Peyer's patch (tissue), 4 donors: Measurements from ENCODE around the gene CADM1. TPM values are rescaled to one million over a fixed set of nuclear protein-coding genes. Genes with fewer than 3 reads are reported as not detected.

Source experiments
- DNase-seq, 3 donors: peaks; one replicate each; pipeline ENCODE4 v3.0.0-alpha.2; 2017 to 2019
- H3K27ac ChIP-seq, 4 donors: fragments of 200-600 bp; sonication (generic); one replicate each; pipeline ENCODE4 v1.5.1; 2016 to 2019
- H3K27me3 ChIP-seq, 2 donors: fragments of 200-600 bp; sonication (generic); one replicate each; pipeline ENCODE4 v1.5.1; 2019
- H3K36me3 ChIP-seq, 3 donors: fragments of 200-600 bp; sonication (generic); one replicate each; pipeline ENCODE4 v1.5.1; 2016 to 2019
- H3K4me1 ChIP-seq, 4 donors: fragments of 200-600 bp; sonication (generic); one replicate each; pipeline ENCODE4 v1.5.1; 2016 to 2019
- H3K4me3 ChIP-seq, 4 donors: fragments of 200-600 bp; sonication (generic); 1 replicate in 3 of 4; 2 replicates in 1 of 4; pipeline ENCODE4 v1.5.1; 2016 to 2019; ENCODE audit warnings: mild to moderate bottlenecking in 1 of 4
- H3K9me3 ChIP-seq, 4 donors: fragments of 200-600 bp; sonication (generic); one replicate each; pipeline ENCODE4 v1.5.1; 2016 to 2019; ENCODE audit warnings: mild to moderate bottlenecking in 1 of 4
- POLR2A ChIP-seq, 2 donors: fragments of 450-650 bp; IDR thresholded peaks; one replicate each; pipeline ENCODE4 v1.5.1; 2017; ENCODE audit warnings: antibody characterized with exemption in 2 of 2, mild to moderate bottlenecking in 2 of 2, moderate library complexity in 2 of 2
- total RNA-seq, 4 donors: library from RNA; depleted of rRNA; stranded (reverse); fragments of >200 nt; gene quantifications; one replicate each; pipeline ENCODE4 v1.1.0, GENCODE V29; 2016
- TF ChIP-seq, protein P1 (sequence below), 6 experiments: fragments of 450-650 bp in 4 of 6; fragments of 200-600 bp in 2 of 6; sonication (generic) in 1 of 6; IDR thresholded peaks; one replicate each; pipeline ENCODE4 v1.5.1; 2017 to 2019; ENCODE audit warnings: antibody characterized with exemption in 6 of 6, mild to moderate bottlenecking in 3 of 6, moderate library complexity in 1 of 6

CADM1 gene
- total RNA-seq, 4 donors from 2014 or later, result 0.38 to 8.3 (median 2.5) TPM

DNA sequence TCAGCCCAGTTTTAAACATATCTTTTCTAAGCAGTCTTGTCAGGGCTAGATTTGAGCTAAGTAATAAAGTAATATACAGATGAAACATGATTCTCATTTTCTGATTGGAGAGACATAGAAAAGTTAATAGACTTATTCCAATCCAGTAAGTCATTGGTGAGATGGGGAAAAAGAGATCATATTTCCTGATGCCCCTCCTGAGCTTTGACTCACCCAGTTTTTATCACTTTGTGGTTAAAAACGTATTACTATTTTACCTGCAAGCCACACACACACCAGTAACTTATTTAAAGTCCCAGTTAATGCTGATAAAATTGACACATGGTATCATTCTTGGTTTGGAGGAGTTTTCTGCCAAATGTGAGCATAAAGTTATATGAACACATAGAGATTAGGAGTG is 306.8 kb downstream of the CADM1 start:
- H3K27ac ChIP-seq, result no peak overlapping the region
- H3K9me3 ChIP-seq, result no peaks in the 10 kb centered on the region
- no peaks in the 10 kb centered on the region for H3K27me3 ChIP-seq
- H3K4me3 ChIP-seq, result no peak overlapping the region
- no peaks in the 10 kb centered on the region for H3K36me3 ChIP-seq
- TF ChIP-seq POLR2A (IDR thresholded peaks at IDR 0.05), result no peak
- TF ChIP-seq, protein P1, sequence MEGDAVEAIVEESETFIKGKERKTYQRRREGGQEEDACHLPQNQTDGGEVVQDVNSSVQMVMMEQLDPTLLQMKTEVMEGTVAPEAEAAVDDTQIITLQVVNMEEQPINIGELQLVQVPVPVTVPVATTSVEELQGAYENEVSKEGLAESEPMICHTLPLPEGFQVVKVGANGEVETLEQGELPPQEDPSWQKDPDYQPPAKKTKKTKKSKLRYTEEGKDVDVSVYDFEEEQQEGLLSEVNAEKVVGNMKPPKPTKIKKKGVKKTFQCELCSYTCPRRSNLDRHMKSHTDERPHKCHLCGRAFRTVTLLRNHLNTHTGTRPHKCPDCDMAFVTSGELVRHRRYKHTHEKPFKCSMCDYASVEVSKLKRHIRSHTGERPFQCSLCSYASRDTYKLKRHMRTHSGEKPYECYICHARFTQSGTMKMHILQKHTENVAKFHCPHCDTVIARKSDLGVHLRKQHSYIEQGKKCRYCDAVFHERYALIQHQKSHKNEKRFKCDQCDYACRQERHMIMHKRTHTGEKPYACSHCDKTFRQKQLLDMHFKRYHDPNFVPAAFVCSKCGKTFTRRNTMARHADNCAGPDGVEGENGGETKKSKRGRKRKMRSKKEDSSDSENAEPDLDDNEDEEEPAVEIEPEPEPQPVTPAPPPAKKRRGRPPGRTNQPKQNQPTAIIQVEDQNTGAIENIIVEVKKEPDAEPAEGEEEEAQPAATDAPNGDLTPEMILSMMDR (IDR thresholded peaks at IDR 0.05), result no peak
- no peaks in the 10 kb centered on the region for H3K4me1 ChIP-seq
- DNase-seq, result no peak

DNA sequence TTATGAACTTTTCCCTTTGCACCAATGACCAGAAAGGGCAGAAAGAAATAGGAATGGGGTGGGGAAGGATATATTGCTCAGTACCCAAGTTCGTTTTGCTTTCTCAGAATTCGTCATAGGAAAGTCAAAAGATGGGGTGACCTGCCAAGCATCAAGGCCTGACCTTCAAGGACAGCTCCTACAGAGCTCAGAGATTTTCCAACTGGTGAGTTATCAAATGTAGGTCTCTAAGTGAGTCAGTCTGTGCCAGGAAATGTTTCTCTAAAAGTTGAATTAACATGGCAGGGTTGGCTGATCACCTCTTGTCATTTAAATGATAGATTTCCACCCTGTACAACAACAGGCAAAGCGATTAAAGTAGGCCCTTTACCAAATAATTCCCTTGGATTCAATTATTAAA is 307.2 kb downstream of the CADM1 start:
- no peak for DNase-seq
- Histone ChIP-seq H3K27me3 (no peaks in the 10 kb centered on the region), H3K4me3 (no peak overlapping the region)

DNA sequence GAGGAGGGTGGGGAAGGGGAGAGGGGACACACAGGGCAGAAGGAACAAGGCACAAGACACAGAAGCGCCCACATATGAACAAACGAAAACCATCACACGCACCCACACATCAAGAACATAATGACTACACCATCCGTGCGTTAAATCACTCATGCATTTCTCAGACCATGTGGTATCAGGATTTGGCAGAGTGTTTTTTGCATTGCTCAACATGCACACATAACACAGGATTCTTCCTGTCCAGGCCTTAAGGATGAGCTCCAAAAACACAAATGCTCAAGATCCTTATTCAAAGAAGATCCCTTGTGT is 309.5 kb downstream of the CADM1 start:
- TF ChIP-seq, protein P1 (IDR thresholded peaks at IDR 0.05), result no peak
- TF ChIP-seq POLR2A (IDR thresholded peaks at IDR 0.05), result no peak
- Histone ChIP-seq H3K27ac (peak overlapping the region in 1 of 4 donors; percentile 25), H3K36me3 (no peaks in the 10 kb centered on the region), H3K27me3 (no peaks in the 10 kb centered on the region), H3K4me1 (no peaks in the 10 kb centered on the region), H3K9me3 (no peaks in the 10 kb centered on the region), H3K4me3 (peak overlapping the region in 1 of 4 donors; percentile 9)
- DNase-seq, result no peak

More for the DNA sequence above, 307.2 kb downstream of the CADM1 start:
- Histone ChIP-seq H3K9me3 (no peaks in the 10 kb centered on the region), H3K27ac (no peak overlapping the region), H3K36me3 (no peaks in the 10 kb centered on the region), H3K4me1 (no peaks in the 10 kb centered on the region)
- TF ChIP-seq, protein P1 (IDR thresholded peaks at IDR 0.05), result no peak
- TF ChIP-seq POLR2A (IDR thresholded peaks at IDR 0.05), result no peak

DNA sequence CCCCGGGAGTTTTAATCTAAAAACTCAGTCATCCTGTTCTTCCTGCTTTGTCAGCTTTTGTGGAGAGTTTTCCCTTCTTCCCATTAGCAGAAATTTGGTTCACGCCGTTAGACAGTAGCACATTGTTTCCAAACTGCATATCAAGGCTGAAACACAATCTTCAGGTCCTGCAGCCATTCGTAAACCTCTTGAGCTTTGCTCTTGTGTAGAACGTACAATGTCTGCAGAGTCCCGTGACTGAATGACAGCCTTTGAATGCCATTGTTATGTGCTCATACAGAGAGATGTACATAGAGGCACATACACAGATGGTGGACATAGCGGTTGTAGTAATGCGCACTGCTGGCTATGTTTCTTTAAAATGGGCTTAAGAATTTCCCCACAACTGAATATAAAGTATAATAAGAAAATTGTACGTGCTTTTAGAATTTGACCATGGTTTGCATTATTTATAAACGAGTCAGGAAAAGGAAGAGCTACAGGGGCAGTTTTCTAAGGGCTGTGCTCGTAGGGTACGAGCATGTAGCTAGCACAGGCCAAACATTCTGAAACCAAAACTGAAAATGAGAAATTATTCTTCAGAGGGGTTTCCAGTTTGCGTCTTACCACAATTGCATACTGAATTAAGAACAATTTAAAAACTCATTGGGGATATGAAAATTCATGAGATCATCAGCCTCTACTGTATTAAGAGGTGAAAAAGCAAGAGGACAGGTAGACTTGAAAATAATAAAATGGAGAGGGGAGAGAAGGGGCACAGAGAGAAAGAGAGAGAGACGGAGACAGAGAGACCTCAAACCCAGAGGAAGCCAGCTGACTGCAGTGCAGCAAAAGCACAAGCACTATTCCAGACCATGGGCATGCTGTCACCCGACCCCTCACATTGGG is 310.1 kb downstream of the CADM1 start:
- Histone ChIP-seq H3K27me3 (no peaks in the 10 kb centered on the region), H3K4me3 (peak overlapping the region in 1 of 4 donors; percentile 9), H3K9me3 (no peaks in the 10 kb centered on the region), H3K4me1 (no peaks in the 10 kb centered on the region), H3K27ac (peak overlapping the region in 1 of 4 donors; percentile 25), H3K36me3 (no peaks in the 10 kb centered on the region)
- TF ChIP-seq, protein P1 (IDR thresholded peaks at IDR 0.05), result no peak
- no peak for DNase-seq

DNA sequence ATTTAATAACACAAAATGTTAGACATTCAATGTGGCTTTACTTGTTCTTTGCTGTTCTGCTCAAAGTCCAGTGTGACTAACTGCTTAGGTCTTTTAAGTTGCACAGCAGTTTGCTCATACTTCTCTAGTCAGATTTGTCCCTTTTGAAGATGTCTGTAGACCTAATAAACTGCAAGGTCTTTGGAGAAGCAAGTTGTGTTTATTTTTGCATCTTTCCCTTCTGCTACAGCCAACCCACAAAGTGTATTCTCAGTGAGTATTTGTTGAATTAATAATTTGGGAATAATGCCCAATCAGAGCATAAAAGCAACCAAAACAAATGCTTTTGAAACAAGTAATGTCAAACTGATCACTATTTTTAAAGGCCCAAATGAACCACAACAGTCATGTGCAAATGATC is 312.5 kb downstream of the CADM1 start:
- no peaks in the 10 kb centered on the region for H3K27me3 ChIP-seq

More for the DNA sequence above, 312.5 kb downstream of the CADM1 start:
- no peaks in the 10 kb centered on the region for H3K36me3 ChIP-seq
- TF ChIP-seq, protein P1 (IDR thresholded peaks at IDR 0.05), result no peak
- TF ChIP-seq POLR2A (IDR thresholded peaks at IDR 0.05), result no peak
- no peak overlapping the region for H3K27ac ChIP-seq
- H3K9me3 ChIP-seq, result no peaks in the 10 kb centered on the region
- H3K4me3 ChIP-seq, result no peak overlapping the region
- no peak for DNase-seq
- no peaks in the 10 kb centered on the region for H3K4me1 ChIP-seq
